Gastrocnemius medialis (tissue), 4 donors: Measurements from ENCODE around the gene ISOC1.

Experiments used
- CTCF ChIP-seq, 5 experiments: fragments of 450-650 bp in 3 of 5; fragments of 200-600 bp in 2 of 5; sonication (generic) in 2 of 5; IDR thresholded peaks in 4 of 5; conservative IDR thresholded peaks in 1 of 5; 1 replicate in 4 of 5; 2 replicates in 1 of 5; pipeline ENCODE4 v1.5.1; 2016 to 2019; ENCODE audit warnings: antibody characterized with exemption in 5 of 5, mild to moderate bottlenecking in 3 of 5, moderate library complexity in 3 of 5
- POLR2A ChIP-seq, 2 donors: fragments of 450-650 bp; IDR thresholded peaks; one replicate each; pipeline ENCODE4 v1.6.1; 2017; ENCODE audit warnings: antibody characterized with exemption in 2 of 2, mild to moderate bottlenecking in 2 of 2, moderate library complexity in 2 of 2

GRCh38 chr5:129118405-129118804, 23.9 kb downstream of the ISOC1 start:
- TF ChIP-seq POLR2A (IDR thresholded peaks at IDR 0.05): no peak
- TF ChIP-seq CTCF (IDR thresholded peaks at IDR 0.05 in 4 of 5, conservative IDR thresholded peaks at IDR 0.05 in 1 of 5): no peak
